Astrocyte (in vitro differentiated cells and primary cell): Measurements from ENCODE around the gene SCAPER. TPM values are rescaled to one million over a fixed set of nuclear protein-coding genes. Genes with fewer than 3 reads are reported as not detected.

ENCODE experiments used
- DNase-seq: peaks from one replicate; pipeline ENCODE4 v3.0.0-alpha.2; 2010; ENCODE audit warnings: low read depth
- FAIRE-seq: peaks from 2 replicates; lab custom pipeline; 2011; peaks lifted over from hg19 to GRCh38; lab: Jason Lieb, UNC
- H2AFZ ChIP-seq: 2 replicates; pipeline ENCODE4 v1.6.0; 2012; ENCODE audit warnings: low read depth, low read length, inconsistent platforms
- H3K27ac ChIP-seq: 2 replicates; pipeline ENCODE4 v1.5.1; 2011; ENCODE audit warnings: low read depth, low read length, inconsistent platforms
- H3K27me3 ChIP-seq: 2 replicates; pipeline ENCODE4 v1.6.0; 2011; ENCODE audit warnings: low read length, inconsistent platforms; ENCODE audit not compliant: insufficient read depth
- H3K36me3 ChIP-seq: 2 replicates; pipeline ENCODE4 v1.5.1; 2011; ENCODE audit warnings: low read length, inconsistent platforms; ENCODE audit not compliant: insufficient read depth
- H3K4me1 ChIP-seq: 2 replicates; pipeline ENCODE4 v1.5.1; 2011; ENCODE audit warnings: low read length, inconsistent platforms; ENCODE audit not compliant: insufficient read depth
- H3K4me2 ChIP-seq: 2 replicates; pipeline ENCODE4 v1.6.0; 2012; ENCODE audit warnings: low read length, inconsistent platforms
- H3K4me3 ChIP-seq: 2 replicates; pipeline ENCODE4 v1.5.1; 2011; ENCODE audit warnings: low read depth, mild to moderate bottlenecking, low read length, inconsistent platforms; ENCODE audit not compliant: insufficient read depth
- H3K79me2 ChIP-seq: 2 replicates; pipeline ENCODE4 v1.6.0; 2012; ENCODE audit warnings: mild to moderate bottlenecking, low read length, inconsistent platforms; ENCODE audit not compliant: insufficient read depth
- H3K9ac ChIP-seq: 2 replicates; pipeline ENCODE4 v1.6.0; 2012; ENCODE audit warnings: mild to moderate bottlenecking, low read length, inconsistent platforms
- H3K9me3 ChIP-seq: 2 replicates; pipeline ENCODE4 v1.5.1; 2012; ENCODE audit warnings: low read depth, mild to moderate bottlenecking, low read length, inconsistent platforms; ENCODE audit not compliant: insufficient read depth
- H4K20me1 ChIP-seq: 2 replicates; pipeline ENCODE4 v1.6.0; 2012; ENCODE audit warnings: low read length, inconsistent platforms; ENCODE audit not compliant: insufficient read depth
- H3K27ac Mint-ChIP-seq: one replicate; pipeline ENCODE4 v1.8.0; 2021; ENCODE audit warnings: mild to moderate bottlenecking, mixed read lengths; ENCODE audit not compliant: unreplicated experiment
- H3K27me3 Mint-ChIP-seq: one replicate; pipeline ENCODE4 v1.8.0; 2021; ENCODE audit warnings: low read depth, mixed read lengths; ENCODE audit not compliant: unreplicated experiment
- H3K36me3 Mint-ChIP-seq: one replicate; pipeline ENCODE4 v1.8.0; 2021; ENCODE audit warnings: low read depth, mixed read lengths; ENCODE audit not compliant: unreplicated experiment
- H3K4me1 Mint-ChIP-seq: one replicate; pipeline ENCODE4 v1.8.0; 2021; ENCODE audit warnings: low read depth, mixed read lengths; ENCODE audit not compliant: unreplicated experiment
- H3K4me3 Mint-ChIP-seq: one replicate; pipeline ENCODE4 v1.8.0; 2021; ENCODE audit warnings: mild to moderate bottlenecking, moderate library complexity, mixed read lengths; ENCODE audit not compliant: unreplicated experiment
- H3K9me3 Mint-ChIP-seq: one replicate; pipeline ENCODE4 v1.8.0; 2021; ENCODE audit warnings: mild to moderate bottlenecking, mixed read lengths; ENCODE audit not compliant: unreplicated experiment
- EZH2 ChIP-seq: IDR thresholded peaks from 2 replicates; pipeline ENCODE4 v1.6.1; 2012; ENCODE audit warnings: mild to moderate bottlenecking, low read length, inconsistent platforms; ENCODE audit not compliant: insufficient read depth
- total RNA-seq: library from RNA; stranded (reverse); gene quantifications from 2 replicates; pipeline ENCODE4 v1.2.1, GENCODE V29; 2021
- TF ChIP-seq, protein P1 (sequence below): IDR thresholded peaks from 2 replicates; pipeline ENCODE4 v1.5.1; 2011; ENCODE audit warnings: low read depth, mild to moderate bottlenecking, inconsistent platforms, low read length, moderate library complexity; ENCODE audit not compliant: insufficient read depth

Gene SCAPER
- total RNA-seq, 1 donor from 2014 or later = 8.6 TPM

DNA sequence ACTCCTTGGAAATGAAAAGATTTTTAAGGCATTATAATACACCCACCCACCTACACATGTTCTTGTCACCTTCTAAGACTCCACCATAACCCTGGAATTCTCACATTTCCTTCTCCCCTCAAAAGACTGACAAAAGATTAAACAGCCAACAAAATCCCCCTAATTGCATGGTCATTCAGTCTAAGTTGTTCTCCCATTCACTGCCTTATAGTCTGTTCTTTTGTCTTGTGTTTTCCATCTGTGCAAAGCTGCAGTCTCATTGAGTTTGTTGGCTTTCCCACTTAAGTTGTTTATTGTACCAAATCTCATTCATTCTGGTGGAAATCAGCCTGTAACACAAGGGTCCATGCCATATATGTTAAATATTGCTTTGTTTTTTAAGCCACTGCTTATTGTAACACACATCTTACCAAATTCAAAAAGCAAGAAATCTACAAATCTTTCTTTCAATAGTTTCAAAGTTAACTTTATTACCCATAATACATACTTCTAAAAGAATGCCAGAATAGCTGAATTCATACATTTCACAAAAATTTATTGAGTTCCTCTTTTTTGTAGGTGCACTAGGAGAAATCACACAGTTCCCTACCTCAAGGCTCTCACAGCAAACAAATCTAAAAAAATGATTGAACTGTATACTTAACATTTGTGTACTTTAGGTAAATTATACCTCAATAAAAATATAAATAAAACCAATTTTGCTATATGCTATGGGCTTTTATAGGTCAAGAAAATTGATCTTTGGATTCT is 24.0 kb upstream of the SCAPER start:
- no peaks in the 10 kb centered on the region for H4K20me1 ChIP-seq
- TF ChIP-seq, protein P1, sequence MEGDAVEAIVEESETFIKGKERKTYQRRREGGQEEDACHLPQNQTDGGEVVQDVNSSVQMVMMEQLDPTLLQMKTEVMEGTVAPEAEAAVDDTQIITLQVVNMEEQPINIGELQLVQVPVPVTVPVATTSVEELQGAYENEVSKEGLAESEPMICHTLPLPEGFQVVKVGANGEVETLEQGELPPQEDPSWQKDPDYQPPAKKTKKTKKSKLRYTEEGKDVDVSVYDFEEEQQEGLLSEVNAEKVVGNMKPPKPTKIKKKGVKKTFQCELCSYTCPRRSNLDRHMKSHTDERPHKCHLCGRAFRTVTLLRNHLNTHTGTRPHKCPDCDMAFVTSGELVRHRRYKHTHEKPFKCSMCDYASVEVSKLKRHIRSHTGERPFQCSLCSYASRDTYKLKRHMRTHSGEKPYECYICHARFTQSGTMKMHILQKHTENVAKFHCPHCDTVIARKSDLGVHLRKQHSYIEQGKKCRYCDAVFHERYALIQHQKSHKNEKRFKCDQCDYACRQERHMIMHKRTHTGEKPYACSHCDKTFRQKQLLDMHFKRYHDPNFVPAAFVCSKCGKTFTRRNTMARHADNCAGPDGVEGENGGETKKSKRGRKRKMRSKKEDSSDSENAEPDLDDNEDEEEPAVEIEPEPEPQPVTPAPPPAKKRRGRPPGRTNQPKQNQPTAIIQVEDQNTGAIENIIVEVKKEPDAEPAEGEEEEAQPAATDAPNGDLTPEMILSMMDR = no peak
- TF ChIP-seq EZH2 = no peak

DNA sequence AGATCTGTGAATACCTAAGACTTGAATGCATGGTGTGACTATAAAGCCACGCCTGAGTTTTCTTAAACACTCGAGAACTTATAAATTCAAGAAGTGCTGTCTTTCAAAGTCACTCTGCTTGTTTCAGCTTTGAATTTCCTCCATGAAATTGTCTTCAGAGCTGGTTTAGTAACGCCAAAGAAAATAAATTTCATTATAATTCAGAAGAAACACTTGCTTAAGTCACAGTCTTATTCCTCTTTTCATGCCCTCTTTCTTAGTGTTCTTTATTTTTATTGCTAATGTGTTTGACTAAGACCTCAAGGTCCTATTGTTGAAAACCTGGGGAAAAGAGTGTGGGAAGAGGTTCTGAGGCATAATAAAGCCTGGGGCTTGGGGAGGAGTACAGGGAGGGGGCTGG is 23.1 kb upstream of the SCAPER start:
- H3K79me2 ChIP-seq = peaks cover 15% of the 10 kb centered on the region
- Mint-ChIP-seq H3K27ac (no peak overlapping the region), H3K9me3 (no peaks in the 10 kb centered on the region), H3K36me3 (no peaks in the 10 kb centered on the region), H3K4me3 (no peak overlapping the region), H3K4me1 (peaks cover 2% of the 10 kb centered on the region), H3K27me3 (no peaks in the 10 kb centered on the region)
- FAIRE-seq (no peak), DNase-seq (no peak)
- H3K9me3 ChIP-seq = no peaks in the 10 kb centered on the region
- H3K27me3 ChIP-seq = no peaks in the 10 kb centered on the region
- H3K36me3 ChIP-seq = no peaks in the 10 kb centered on the region
- TF ChIP-seq, protein P1 = no peak
- no peak for TF ChIP-seq EZH2
- no peak overlapping the region for H3K27ac ChIP-seq
- no peak overlapping the region for H3K4me2 ChIP-seq
- peaks cover 11% of the 10 kb centered on the region for H3K4me1 ChIP-seq
- H3K9ac ChIP-seq = no peak overlapping the region
- H2AFZ ChIP-seq = no peak overlapping the region
- H3K4me3 ChIP-seq = no peak overlapping the region
- no peaks in the 10 kb centered on the region for H4K20me1 ChIP-seq

More for the DNA sequence above, 24.0 kb upstream of the SCAPER start:
- FAIRE-seq (no peak), DNase-seq (no peak)
- Mint-ChIP-seq H3K4me1 (peaks cover 2% of the 10 kb centered on the region), H3K27me3 (no peaks in the 10 kb centered on the region), H3K27ac (no peak overlapping the region), H3K36me3 (no peaks in the 10 kb centered on the region), H3K4me3 (no peak overlapping the region), H3K9me3 (no peaks in the 10 kb centered on the region)
- no peaks in the 10 kb centered on the region for H3K9me3 ChIP-seq
- H3K4me3 ChIP-seq = no peak overlapping the region
- no peak overlapping the region for H3K27ac ChIP-seq
- H3K9ac ChIP-seq = no peak overlapping the region
- H3K4me1 ChIP-seq = peaks cover 11% of the 10 kb centered on the region
- peaks cover 20% of the 10 kb centered on the region for H3K79me2 ChIP-seq
- H3K27me3 ChIP-seq = no peaks in the 10 kb centered on the region
- no peak overlapping the region for H2AFZ ChIP-seq
- H3K4me2 ChIP-seq = no peak overlapping the region
- H3K36me3 ChIP-seq = peaks cover 4% of the 10 kb centered on the region

DNA sequence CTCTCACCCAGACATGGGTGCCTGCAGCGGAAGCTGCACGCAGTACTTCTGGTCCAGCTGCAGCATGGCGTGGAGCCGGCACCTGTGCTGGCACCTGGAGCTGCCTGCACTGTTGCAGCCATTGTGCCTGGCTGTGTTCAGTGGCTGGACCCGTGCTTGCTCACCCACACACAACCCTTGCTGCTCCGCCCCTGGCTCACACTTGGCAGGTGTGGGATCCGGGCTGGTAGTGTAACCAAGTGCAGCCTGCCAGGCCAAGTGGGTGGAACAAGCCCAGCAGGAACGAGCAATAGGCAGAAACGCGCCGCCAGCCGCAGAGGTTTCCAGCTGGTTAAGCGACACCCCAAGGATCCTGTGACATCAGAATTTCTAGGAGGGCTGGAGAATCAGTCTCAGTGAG is 11.2 kb upstream of the SCAPER start:
- no peaks in the 10 kb centered on the region for H3K9me3 Mint-ChIP-seq
- no peak for FAIRE-seq

More for the DNA sequence above, 11.2 kb upstream of the SCAPER start:
- Histone ChIP-seq H4K20me1 (no peaks in the 10 kb centered on the region), H3K27ac (no peak overlapping the region), H3K36me3 (no peaks in the 10 kb centered on the region), H3K9me3 (no peaks in the 10 kb centered on the region), H3K4me2 (no peak overlapping the region), H3K4me3 (no peak overlapping the region), H3K27me3 (peaks cover 24% of the 10 kb centered on the region), H3K79me2 (no peaks in the 10 kb centered on the region), H3K4me1 (no peaks in the 10 kb centered on the region), H3K9ac (no peak overlapping the region), H2AFZ (no peak overlapping the region)
- H3K36me3 Mint-ChIP-seq = no peaks in the 10 kb centered on the region
- no peak for TF ChIP-seq EZH2
- TF ChIP-seq, protein P1 = no peak
- DNase-seq = no peak
- no peak overlapping the region for H3K4me3 Mint-ChIP-seq
- peaks cover 9% of the 10 kb centered on the region for H3K27me3 Mint-ChIP-seq
- no peaks in the 10 kb centered on the region for H3K4me1 Mint-ChIP-seq
- H3K27ac Mint-ChIP-seq = no peak overlapping the region
